Measurements from ENCODE around the gene EPSTI1. TPM values are rescaled to one million over a fixed set of nuclear protein-coding genes. Genes with fewer than 3 reads are reported as not detected.

EPSTI1 gene
- polyA plus RNA-seq, 1 of the 3 experiments (the other 2 are of a cell fraction) = 0.02 TPM

GRCh38 chr13:43036351-43037250 is 44.6 kb upstream of the EPSTI1 start:
- Histone ChIP-seq H3K4me2 (no peak overlapping the region), H3K4me3 (ENCODE audit: low read depth in 2 of 2, low read length in 1 of 2) (no peak overlapping the region), H3K4me1 (ENCODE audit: control insufficient read depth in 1 of 2, insufficient read depth in 2 of 2, low read depth in 1 of 2, low read length in 1 of 2) (no peaks in the 10 kb centered on the region; a peak in 1 of 4 replicates), H3K9me2 (no peaks in the 10 kb centered on the region), H3K9ac (no peak overlapping the region), H3K9me3 (no peaks in the 10 kb centered on the region), H3K36me3 (replicated peaks in 1 of 2; ENCODE audit: control insufficient read depth in 1 of 2, insufficient read depth in 2 of 2, low read length in 1 of 2) (no peaks in the 10 kb centered on the region), H2AFZ (ENCODE audit: low read depth) (no peak overlapping the region), H3K27ac (ENCODE audit: low read depth in 2 of 2, low read length in 1 of 2) (no peak overlapping the region), H3K79me2 (ENCODE audit: insufficient read depth) (peaks cover 24% of the 10 kb centered on the region), H4K20me1 (ENCODE audit: insufficient read depth) (no peaks in the 10 kb centered on the region), H3K27me3 (ENCODE audit: insufficient read depth) (no peaks in the 10 kb centered on the region), H3F3A (replicated peaks; ENCODE audit: insufficient read depth) (no peaks in the 10 kb centered on the region)
- WGBS (ENCODE audit: low lambda C conversion rate) = 91% methylated on average over 10 of the region's 14 CpGs
- CTCF ChIA-PET = interaction anchor here (2.3 kb wide), 1 partner anchor 11 kb away, joined by 6 read pairs; no protein-coding TSS in a partner anchor
- DNase-seq = no peak
- TF ChIP-seq MAX (IDR thresholded peaks at IDR 0.05; ENCODE audit: low read depth) (no peak), EZH2phosphoT487 (IDR thresholded peaks at IDR 0.05; ENCODE audit: borderline replicate concordance, low read depth) (no peak), MEF2A (IDR thresholded peaks at IDR 0.05; ENCODE audit: borderline replicate concordance, low read depth) (no peak), JUND (IDR thresholded peaks at IDR 0.05) (no peak)
- TF ChIP-seq, protein P1, sequence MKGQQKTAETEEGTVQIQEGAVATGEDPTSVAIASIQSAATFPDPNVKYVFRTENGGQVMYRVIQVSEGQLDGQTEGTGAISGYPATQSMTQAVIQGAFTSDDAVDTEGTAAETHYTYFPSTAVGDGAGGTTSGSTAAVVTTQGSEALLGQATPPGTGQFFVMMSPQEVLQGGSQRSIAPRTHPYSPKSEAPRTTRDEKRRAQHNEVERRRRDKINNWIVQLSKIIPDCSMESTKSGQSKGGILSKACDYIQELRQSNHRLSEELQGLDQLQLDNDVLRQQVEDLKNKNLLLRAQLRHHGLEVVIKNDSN (IDR thresholded peaks at IDR 0.05; ENCODE audit: borderline replicate concordance, low read depth) = no peak
- POLR2A ChIA-PET = no interaction called here

DNA sequence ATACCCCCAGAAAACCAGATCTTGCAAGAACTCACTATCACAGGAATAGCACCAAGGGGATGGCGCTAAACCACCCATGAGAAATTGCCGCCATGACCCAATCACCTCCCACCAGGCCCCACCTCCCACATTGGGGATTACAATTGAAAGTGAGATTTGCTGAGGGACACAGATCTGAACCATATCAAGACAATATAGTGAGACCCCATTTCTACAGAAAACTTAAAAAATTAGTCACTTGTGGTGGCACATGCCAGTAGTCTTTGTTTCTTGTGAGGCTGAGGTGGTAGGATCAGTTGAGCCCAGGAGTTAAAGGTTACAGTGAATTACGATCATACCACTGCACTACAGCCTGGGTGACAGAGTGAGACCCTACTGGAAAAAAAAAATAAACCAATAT is 41.0 kb upstream of the EPSTI1 start:
- 100% methylated on average over 3 of the region's 3 CpGs for WGBS (ENCODE audit: low lambda C conversion rate)
- peaks cover 0 to 3% of the 10 kb centered on the region in 2 experiments for H3K36me3 ChIP-seq (replicated peaks in 1 of 2; ENCODE audit: control insufficient read depth in 1 of 2, insufficient read depth in 2 of 2, low read length in 1 of 2)
- no peak for DNase-seq
- POLR2A ChIA-PET = interaction anchor here (0.7 kb wide), 1 partner anchor 542 kb away, joined by 3 read pairs; no protein-coding TSS in a partner anchor
- H3K9me2 ChIP-seq = no peaks in the 10 kb centered on the region
- no peak overlapping the region for H3K27ac ChIP-seq (ENCODE audit: low read depth in 2 of 2, low read length in 1 of 2)
- no peak overlapping the region for H3K9ac ChIP-seq
- H3K4me1 ChIP-seq (ENCODE audit: control insufficient read depth in 1 of 2, insufficient read depth in 2 of 2, low read depth in 1 of 2, low read length in 1 of 2) = no peaks in the 10 kb centered on the region; a peak in 1 of 4 replicates
- CTCF ChIA-PET = no interaction called here
- H3K4me3 ChIP-seq (ENCODE audit: low read depth in 2 of 2, low read length in 1 of 2) = no peak overlapping the region
- H3K4me2 ChIP-seq = no peak overlapping the region
- peaks cover 30% of the 10 kb centered on the region for H3K79me2 ChIP-seq (ENCODE audit: insufficient read depth)
- no peaks in the 10 kb centered on the region for H3F3A ChIP-seq (replicated peaks; ENCODE audit: insufficient read depth)
- H2AFZ ChIP-seq (ENCODE audit: low read depth) = no peak overlapping the region
- no peaks in the 10 kb centered on the region for H3K9me3 ChIP-seq
- no peaks in the 10 kb centered on the region for H3K27me3 ChIP-seq (ENCODE audit: insufficient read depth)
- no peaks in the 10 kb centered on the region for H4K20me1 ChIP-seq (ENCODE audit: insufficient read depth)
- TF ChIP-seq USF2 (IDR thresholded peaks at IDR 0.05; ENCODE audit: borderline replicate concordance, low read depth, low read length) = no peak
- TF ChIP-seq, protein P2, sequence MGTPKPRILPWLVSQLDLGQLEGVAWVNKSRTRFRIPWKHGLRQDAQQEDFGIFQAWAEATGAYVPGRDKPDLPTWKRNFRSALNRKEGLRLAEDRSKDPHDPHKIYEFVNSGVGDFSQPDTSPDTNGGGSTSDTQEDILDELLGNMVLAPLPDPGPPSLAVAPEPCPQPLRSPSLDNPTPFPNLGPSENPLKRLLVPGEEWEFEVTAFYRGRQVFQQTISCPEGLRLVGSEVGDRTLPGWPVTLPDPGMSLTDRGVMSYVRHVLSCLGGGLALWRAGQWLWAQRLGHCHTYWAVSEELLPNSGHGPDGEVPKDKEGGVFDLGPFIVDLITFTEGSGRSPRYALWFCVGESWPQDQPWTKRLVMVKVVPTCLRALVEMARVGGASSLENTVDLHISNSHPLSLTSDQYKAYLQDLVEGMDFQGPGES (IDR thresholded peaks at IDR 0.05; ENCODE audit: low read depth, low read length) = no peak
- no peak for TF ChIP-seq NFIC (IDR thresholded peaks at IDR 0.05; ENCODE audit: borderline replicate concordance)
- no peak for TF ChIP-seq EZH2phosphoT487 (IDR thresholded peaks at IDR 0.05; ENCODE audit: borderline replicate concordance, low read depth)
- TF ChIP-seq POLR2AphosphoS5 (IDR thresholded peaks at IDR 0.05; ENCODE audit: low read depth, low read length) = no peak
- TF ChIP-seq CHD2 (IDR thresholded peaks at IDR 0.05; ENCODE audit: low read length, partially characterized antibody) = no peak
- TF ChIP-seq RFX5 (IDR thresholded peaks at IDR 0.05; ENCODE audit: low read length) = no peak
- no peak for TF ChIP-seq MAX (IDR thresholded peaks at IDR 0.05; ENCODE audit: low read depth)
